ENCODE measurements around the gene TMCO4.

The TMCO4 gene

GRCh38 chr1:19706136-19706535, 93.6 kb downstream of the TMCO4 start:
- Histone ChIP-seq H3K9me3 (replicated peaks; ENCODE audit: low read length) (no peaks in the 10 kb centered on the region), H3K27me3 (ENCODE audit: control insufficient read depth, insufficient read depth, low read length) (no peaks in the 10 kb centered on the region), H3K4me3 (ENCODE audit: low read length) (no peak overlapping the region), H3K4me1 (ENCODE audit: control insufficient read depth, insufficient read depth, low read length) (no peaks in the 10 kb centered on the region), H3K36me3 (ENCODE audit: insufficient read depth, low read length) (no peaks in the 10 kb centered on the region), H3K9ac (ENCODE audit: low read depth, low read length) (no peak overlapping the region), H3K4me2 (ENCODE audit: low read length) (no peak overlapping the region)

GRCh38 chr1:19705464-19705863, 94.3 kb downstream of the TMCO4 start:
- Histone ChIP-seq H3K27me3 (ENCODE audit: control insufficient read depth, insufficient read depth, low read length) (no peaks in the 10 kb centered on the region), H3K4me1 (ENCODE audit: control insufficient read depth, insufficient read depth, low read length) (no peaks in the 10 kb centered on the region), H3K9me3 (replicated peaks; ENCODE audit: low read length) (no peaks in the 10 kb centered on the region), H3K36me3 (ENCODE audit: insufficient read depth, low read length) (no peaks in the 10 kb centered on the region), H3K4me2 (ENCODE audit: low read length) (no peak overlapping the region), H3K4me3 (ENCODE audit: low read length) (no peak overlapping the region), H3K9ac (ENCODE audit: low read depth, low read length) (no peak overlapping the region)

GRCh38 chr1:19704247-19705113, 95.2 kb downstream of the TMCO4 start:
- Histone ChIP-seq H3K9me3 (replicated peaks; ENCODE audit: low read length) (no peaks in the 10 kb centered on the region), H3K36me3 (ENCODE audit: insufficient read depth, low read length) (no peaks in the 10 kb centered on the region), H3K4me1 (ENCODE audit: control insufficient read depth, insufficient read depth, low read length) (no peaks in the 10 kb centered on the region), H3K27me3 (ENCODE audit: control insufficient read depth, insufficient read depth, low read length) (no peaks in the 10 kb centered on the region), H3K4me2 (ENCODE audit: low read length) (no peak overlapping the region), H3K9ac (ENCODE audit: low read depth, low read length) (no peak overlapping the region), H3K4me3 (ENCODE audit: low read length) (no peak overlapping the region)

GRCh38 chr1:19703280-19703679, 96.4 kb downstream of the TMCO4 start:
- Histone ChIP-seq H3K4me2 (ENCODE audit: low read length) (no peak overlapping the region), H3K9me3 (replicated peaks; ENCODE audit: low read length) (no peaks in the 10 kb centered on the region), H3K4me1 (ENCODE audit: control insufficient read depth, insufficient read depth, low read length) (no peaks in the 10 kb centered on the region), H3K9ac (ENCODE audit: low read depth, low read length) (no peak overlapping the region), H3K4me3 (ENCODE audit: low read length) (no peak overlapping the region), H3K27me3 (ENCODE audit: control insufficient read depth, insufficient read depth, low read length) (no peaks in the 10 kb centered on the region), H3K36me3 (ENCODE audit: insufficient read depth, low read length) (no peaks in the 10 kb centered on the region)

DNA sequence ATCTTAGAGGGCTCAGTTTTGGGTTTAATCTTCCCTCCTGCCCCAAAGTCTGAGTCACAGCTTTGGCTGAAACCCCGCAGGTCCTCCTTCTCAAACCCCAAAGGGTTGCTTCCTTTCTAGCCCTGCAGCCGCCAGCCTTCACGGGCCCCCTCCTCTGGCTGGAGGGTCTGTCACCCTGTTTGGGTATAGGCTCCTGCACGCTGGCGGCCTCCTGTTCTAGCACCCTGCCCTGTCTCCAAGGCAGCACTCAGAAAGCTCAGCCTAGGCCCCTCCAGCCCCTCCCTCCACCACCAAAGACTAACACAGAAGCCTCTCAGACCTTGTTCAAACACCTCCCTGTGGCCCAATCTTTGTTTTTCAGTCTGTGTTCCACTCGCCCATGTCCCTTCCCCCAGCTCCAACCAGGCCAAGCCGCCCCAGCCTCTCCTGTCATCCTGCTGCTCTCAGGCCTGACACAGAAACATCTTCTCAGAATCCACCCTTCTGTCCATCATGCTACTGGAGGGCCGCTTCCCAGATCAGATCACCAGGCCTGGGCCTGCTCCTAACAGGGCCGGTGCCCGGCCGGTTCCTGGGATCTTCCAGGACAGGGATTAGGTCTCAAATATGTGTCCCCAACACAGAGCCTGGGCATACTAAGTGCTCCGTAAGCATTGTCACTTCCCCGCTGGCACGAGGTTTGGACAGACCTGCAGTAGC, 99.5 kb downstream of the TMCO4 start:
- H3K9ac ChIP-seq (ENCODE audit: low read depth, low read length), result no peak overlapping the region
- no peaks in the 10 kb centered on the region for H3K4me1 ChIP-seq (ENCODE audit: control insufficient read depth, insufficient read depth, low read length)
- H3K36me3 ChIP-seq (ENCODE audit: insufficient read depth, low read length), result no peaks in the 10 kb centered on the region
- no peaks in the 10 kb centered on the region for H3K9me3 ChIP-seq (replicated peaks; ENCODE audit: low read length)
- H3K4me3 ChIP-seq (ENCODE audit: low read length), result no peak overlapping the region
- H3K4me2 ChIP-seq (ENCODE audit: low read length), result no peak overlapping the region
- no peaks in the 10 kb centered on the region for H3K27me3 ChIP-seq (ENCODE audit: control insufficient read depth, insufficient read depth, low read length)

DNA sequence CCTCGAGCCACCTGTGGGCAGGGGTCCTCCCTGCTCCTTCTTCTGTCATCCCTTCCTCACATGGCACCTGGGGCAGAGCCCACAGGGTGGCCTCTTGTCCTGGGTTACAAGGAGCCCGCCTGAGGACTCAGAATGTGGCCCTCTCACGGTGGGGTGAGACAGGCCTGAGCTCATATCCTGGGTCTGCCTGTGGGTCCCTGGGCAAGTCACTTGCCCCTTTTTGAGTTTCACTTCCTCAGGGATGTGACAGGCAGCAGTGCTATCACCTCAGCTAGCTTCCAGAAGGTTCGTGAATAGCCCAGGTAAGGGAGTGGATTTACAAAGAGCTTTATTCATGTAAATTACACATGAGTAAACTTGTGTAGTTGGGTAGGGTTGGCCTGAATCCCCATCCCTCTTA, 101.5 kb downstream of the TMCO4 start:
- Histone ChIP-seq H3K36me3 (ENCODE audit: insufficient read depth, low read length) (no peaks in the 10 kb centered on the region), H3K9me3 (replicated peaks; ENCODE audit: low read length) (no peaks in the 10 kb centered on the region)

GRCh38 chr1:19696820-19697219, 102.9 kb downstream of the TMCO4 start:
- no peaks in the 10 kb centered on the region for H3K9me3 ChIP-seq (replicated peaks; ENCODE audit: low read length)
- no peaks in the 10 kb centered on the region for H3K27me3 ChIP-seq (ENCODE audit: control insufficient read depth, insufficient read depth, low read length)
- no peak overlapping the region for H3K4me3 ChIP-seq (ENCODE audit: low read length)
- H3K36me3 ChIP-seq (ENCODE audit: insufficient read depth, low read length), result no peaks in the 10 kb centered on the region
- H3K9ac ChIP-seq (ENCODE audit: low read depth, low read length), result no peak overlapping the region
- no peaks in the 10 kb centered on the region for H3K4me1 ChIP-seq (ENCODE audit: control insufficient read depth, insufficient read depth, low read length)
- H3K4me2 ChIP-seq (ENCODE audit: low read length), result no peak overlapping the region

More for the DNA sequence above, 101.5 kb downstream of the TMCO4 start:
- Histone ChIP-seq H3K4me2 (ENCODE audit: low read length) (no peak overlapping the region), H3K4me3 (ENCODE audit: low read length) (no peak overlapping the region), H3K9ac (ENCODE audit: low read depth, low read length) (no peak overlapping the region), H3K4me1 (ENCODE audit: control insufficient read depth, insufficient read depth, low read length) (no peaks in the 10 kb centered on the region), H3K27me3 (ENCODE audit: control insufficient read depth, insufficient read depth, low read length) (no peaks in the 10 kb centered on the region)

GRCh38 chr1:19695772-19696171, 103.9 kb downstream of the TMCO4 start:
- no peak overlapping the region for H3K9ac ChIP-seq (ENCODE audit: low read depth, low read length)
- no peaks in the 10 kb centered on the region for H3K4me1 ChIP-seq (ENCODE audit: control insufficient read depth, insufficient read depth, low read length)
- H3K27me3 ChIP-seq (ENCODE audit: control insufficient read depth, insufficient read depth, low read length), result no peaks in the 10 kb centered on the region
- no peak overlapping the region for H3K4me2 ChIP-seq (ENCODE audit: low read length)
- no peaks in the 10 kb centered on the region for H3K9me3 ChIP-seq (replicated peaks; ENCODE audit: low read length)
- no peaks in the 10 kb centered on the region for H3K36me3 ChIP-seq (ENCODE audit: insufficient read depth, low read length)
- H3K4me3 ChIP-seq (ENCODE audit: low read length), result no peak overlapping the region

DNA sequence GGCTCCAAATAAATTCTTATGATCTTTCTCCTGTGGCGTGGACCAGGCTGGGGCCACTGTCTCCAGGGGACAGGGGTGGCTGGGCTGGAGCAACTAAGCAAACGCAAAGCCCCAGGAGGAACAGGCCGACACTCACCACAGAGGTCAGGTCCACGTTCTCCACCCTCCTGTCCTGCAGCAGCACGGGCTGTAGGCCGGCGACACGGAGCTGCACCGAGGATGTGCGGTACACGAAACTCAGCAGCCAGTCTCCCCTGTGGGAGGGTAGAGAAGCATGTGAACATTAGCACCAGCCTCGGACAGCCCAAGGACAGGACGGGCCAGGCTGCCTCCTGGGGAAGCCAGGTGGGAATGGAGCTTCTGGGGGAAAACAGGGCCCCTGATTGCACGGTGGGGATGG, 105.4 kb downstream of the TMCO4 start:
- Histone ChIP-seq H3K27me3 (ENCODE audit: control insufficient read depth, insufficient read depth, low read length) (no peaks in the 10 kb centered on the region), H3K9ac (ENCODE audit: low read depth, low read length) (no peak overlapping the region), H3K4me2 (ENCODE audit: low read length) (no peak overlapping the region), H3K4me3 (ENCODE audit: low read length) (no peak overlapping the region), H3K4me1 (ENCODE audit: control insufficient read depth, insufficient read depth, low read length) (no peaks in the 10 kb centered on the region), H3K36me3 (ENCODE audit: insufficient read depth, low read length) (no peaks in the 10 kb centered on the region), H3K9me3 (replicated peaks; ENCODE audit: low read length) (peaks cover 4% of the 10 kb centered on the region)

DNA sequence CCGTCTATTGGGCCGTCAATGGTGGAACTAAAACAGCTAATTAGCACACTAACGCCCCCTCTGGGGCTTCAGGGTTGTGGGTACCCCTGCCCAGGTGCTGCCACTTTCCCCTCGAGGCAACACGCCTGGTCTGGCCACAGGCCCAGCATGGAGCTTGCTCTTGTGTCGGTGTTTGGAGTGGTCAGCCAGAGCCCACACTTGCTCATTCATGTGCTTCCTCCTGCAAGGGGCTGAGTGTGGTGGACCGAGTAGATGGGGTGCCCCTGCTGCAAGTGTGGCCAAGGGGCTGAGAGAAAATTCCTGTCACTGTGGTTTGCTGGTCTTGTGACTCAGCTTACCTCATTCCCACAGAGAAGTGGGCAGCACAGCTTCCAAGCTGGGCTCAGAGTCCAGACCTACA, 109.4 kb downstream of the TMCO4 start:
- Histone ChIP-seq H3K4me3 (ENCODE audit: low read length) (no peak overlapping the region), H3K4me2 (ENCODE audit: low read length) (no peak overlapping the region), H3K4me1 (ENCODE audit: control insufficient read depth, insufficient read depth, low read length) (peaks cover 3% of the 10 kb centered on the region), H3K9ac (ENCODE audit: low read depth, low read length) (no peak overlapping the region), H3K36me3 (ENCODE audit: insufficient read depth, low read length) (no peaks in the 10 kb centered on the region), H3K9me3 (replicated peaks; ENCODE audit: low read length) (peaks cover 4% of the 10 kb centered on the region), H3K27me3 (ENCODE audit: control insufficient read depth, insufficient read depth, low read length) (no peaks in the 10 kb centered on the region)

- peaks cover 3% of the 10 kb centered on the region for H3K4me1 ChIP-seq (ENCODE audit: control insufficient read depth, insufficient read depth, low read length)
- no peaks in the 10 kb centered on the region for H3K36me3 ChIP-seq (ENCODE audit: insufficient read depth, low read length)
- H3K27me3 ChIP-seq (ENCODE audit: control insufficient read depth, insufficient read depth, low read length), result no peaks in the 10 kb centered on the region
Measured at GRCh38 chr1:19689856-19690255, 109.9 kb downstream of the TMCO4 start.

More at GRCh38 chr1:19689856-19690255, 109.9 kb downstream of the TMCO4 start:
- Histone ChIP-seq H3K9ac (ENCODE audit: low read depth, low read length) (no peak overlapping the region), H3K4me3 (ENCODE audit: low read length) (no peak overlapping the region), H3K9me3 (replicated peaks; ENCODE audit: low read length) (peaks cover 4% of the 10 kb centered on the region), H3K4me2 (ENCODE audit: low read length) (no peak overlapping the region)
